Measurements from ENCODE around the gene AKT1. TPM values are rescaled to one million over a fixed set of nuclear protein-coding genes. Genes with fewer than 3 reads are reported as not detected.

Gene AKT1
- total and polyA plus RNA-seq, 2 of the 13 experiments (the other 11 are each of a cell fraction or from before 2014, with no cell fraction given) = 96.2 to 116 TPM

- TF ChIP-seq SATB2 (CRISPR knock-in tag; IDR thresholded peaks at IDR 0.05) = no peak
- no peak for TF ChIP-seq MTERF4 (CRISPR knock-in tag; IDR thresholded peaks at IDR 0.05)
- TF ChIP-seq PAWR (CRISPR knock-in tag; IDR thresholded peaks at IDR 0.05; ENCODE audit: borderline replicate concordance) = no peak
- 0 out of 2 replicates have a peak, but pooled peaks have one; percentile 3 for TF ChIP-seq ZNF570 (CRISPR knock-in tag; IDR thresholded peaks at IDR 0.05; ENCODE audit: borderline replicate concordance)
- no peak for TF ChIP-seq TBP (CRISPR knock-in tag; IDR thresholded peaks at IDR 0.05)
- no peak for TF ChIP-seq GMEB2 (CRISPR knock-in tag; IDR thresholded peaks at IDR 0.05; ENCODE audit: low read depth)
- TF ChIP-seq HES4 (CRISPR knock-in tag; IDR thresholded peaks at IDR 0.05; ENCODE audit: borderline replicate concordance) = 0 out of 2 replicates have a peak, but pooled peaks have one; percentile 4
- no peak for TF ChIP-seq E2F5 (CRISPR knock-in tag; conservative IDR thresholded peaks at IDR 0.05)
- no peak for TF ChIP-seq FOXJ3 (CRISPR knock-in tag; IDR thresholded peaks at IDR 0.05; ENCODE audit: borderline replicate concordance)
- no peak for TF ChIP-seq ZMAT3 (CRISPR knock-in tag; conservative IDR thresholded peaks at IDR 0.05)
- no peak for TF ChIP-seq SP140L (CRISPR knock-in tag; IDR thresholded peaks at IDR 0.05; ENCODE audit: borderline replicate concordance)
- 0 out of 2 replicates have a peak, but pooled peaks have one; percentile 7 for TF ChIP-seq ZFP1 (CRISPR knock-in tag; IDR thresholded peaks at IDR 0.05)
- peak; percentile 6; the same call in 1 of the 2 replicates for TF ChIP-seq PRDM15 (CRISPR knock-in tag; IDR thresholded peaks at IDR 0.05)
- no peak for TF ChIP-seq BCLAF1 (IDR thresholded peaks at IDR 0.05)
- 0 out of 2 replicates have a peak, but pooled peaks have one; percentile 1 for TF ChIP-seq ZBTB42 (CRISPR knock-in tag; IDR thresholded peaks at IDR 0.05)
- no peak for TF ChIP-seq ZNF569 (CRISPR knock-in tag; IDR thresholded peaks at IDR 0.05; ENCODE audit: borderline replicate concordance)
- no peak for TF ChIP-seq AHR (CRISPR knock-in tag; IDR thresholded peaks at IDR 0.05)
- TF ChIP-seq ZSCAN22 (CRISPR knock-in tag; IDR thresholded peaks at IDR 0.05) = no peak
- TF ChIP-seq ZSCAN29 (CRISPR knock-in tag; conservative IDR thresholded peaks at IDR 0.05) = 0 out of 2 replicates have a peak, but pooled peaks have one; percentile 0
- no peak for TF ChIP-seq ZNF138 (CRISPR knock-in tag; IDR thresholded peaks at IDR 0.05; ENCODE audit: low read depth)
- TF ChIP-seq ZNF12 (CRISPR knock-in tag; IDR thresholded peaks at IDR 0.05) = no peak
Measured at GRCh38 chr14:104816616-104816884, 21.0 kb upstream of the AKT1 start (continued).
